Non-pigmented ciliary epithelial cell (primary cell): Measurements from ENCODE around the gene LEKR1.

Source experiments
- DNase-seq: peaks from one replicate; pipeline ENCODE4 v3.0.0-alpha.2; 2010; ENCODE audit warnings: low read depth

LEKR1 gene

DNA sequence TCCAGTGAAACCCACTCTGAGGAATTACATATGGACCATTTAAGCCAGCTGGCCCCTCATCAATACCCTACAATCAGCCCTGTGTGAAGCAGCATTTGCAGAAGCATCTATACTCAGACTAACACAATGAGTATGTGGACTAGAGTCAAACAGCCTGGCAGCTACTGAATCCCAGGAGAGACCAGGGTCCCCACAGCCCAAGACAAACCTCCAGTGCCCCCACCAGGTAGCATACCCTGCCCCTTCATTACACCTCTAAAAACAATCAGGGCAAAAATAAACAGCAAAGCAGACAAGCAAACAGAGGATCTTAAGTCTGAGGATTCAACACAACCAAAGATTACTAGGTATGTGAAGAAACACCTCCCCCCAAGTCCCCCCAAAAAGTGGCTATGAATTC is 157.4 kb downstream of the LEKR1 start:
- DNase-seq = no peak

DNA sequence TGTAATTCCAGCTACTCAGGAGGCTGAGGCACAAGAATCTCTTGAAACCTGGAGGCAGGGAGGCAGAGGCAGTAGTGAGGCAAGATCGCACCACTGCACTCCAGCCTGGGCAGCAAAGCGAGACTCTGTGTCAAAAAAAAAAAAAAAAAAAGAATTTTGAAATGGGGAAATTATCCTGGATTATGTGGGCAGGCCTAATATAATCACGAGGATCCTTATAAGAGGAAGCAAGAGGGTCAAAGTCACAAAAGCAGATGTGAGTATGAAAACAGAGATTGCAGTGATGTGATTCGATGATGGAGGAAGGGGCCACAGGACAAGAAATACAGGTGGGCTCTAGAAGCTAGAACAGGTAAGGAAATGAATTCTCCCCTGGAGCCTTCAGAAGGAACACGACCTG is 159.6 kb downstream of the LEKR1 start:
- no peak for DNase-seq

DNA sequence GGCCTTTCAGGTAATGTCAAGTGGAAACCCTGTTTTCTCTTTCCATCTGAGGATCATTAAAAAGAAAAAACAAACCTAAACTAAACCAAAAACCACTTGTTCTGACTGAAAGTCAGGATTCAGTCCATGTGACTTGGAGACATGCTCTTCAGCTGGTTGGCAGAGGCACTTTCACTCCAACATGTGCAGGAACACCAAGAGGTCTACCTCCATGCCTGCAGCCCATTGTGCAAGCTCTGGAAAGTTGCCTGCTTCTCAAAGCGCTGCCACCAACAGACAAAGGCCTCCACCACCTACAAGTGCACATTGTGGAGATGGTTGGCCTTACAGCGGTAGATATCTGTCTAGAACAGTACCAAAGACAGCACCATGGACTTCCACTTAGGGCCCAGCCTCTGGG is 161.8 kb downstream of the LEKR1 start:
- DNase-seq = no peak

DNA sequence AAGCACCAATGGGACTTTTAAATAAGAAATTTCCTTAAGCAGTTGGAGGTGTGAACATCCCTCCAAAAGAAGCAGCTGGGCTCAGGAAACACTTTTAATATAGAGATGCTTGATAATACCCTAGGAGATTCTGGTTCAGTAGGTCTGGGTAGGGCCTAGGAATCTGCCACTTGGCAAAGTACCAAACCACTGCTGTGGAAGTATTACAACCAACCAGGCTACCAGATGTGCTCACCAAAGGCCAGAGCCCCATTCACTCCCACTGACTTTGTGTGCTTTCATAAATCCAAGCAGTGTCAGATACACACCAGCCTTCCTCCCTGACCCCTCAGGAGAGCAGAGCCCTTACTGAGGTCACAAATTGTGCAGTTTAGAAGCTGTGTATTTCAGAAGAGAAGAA is 171.2 kb downstream of the LEKR1 start:
- no peak for DNase-seq

DNA sequence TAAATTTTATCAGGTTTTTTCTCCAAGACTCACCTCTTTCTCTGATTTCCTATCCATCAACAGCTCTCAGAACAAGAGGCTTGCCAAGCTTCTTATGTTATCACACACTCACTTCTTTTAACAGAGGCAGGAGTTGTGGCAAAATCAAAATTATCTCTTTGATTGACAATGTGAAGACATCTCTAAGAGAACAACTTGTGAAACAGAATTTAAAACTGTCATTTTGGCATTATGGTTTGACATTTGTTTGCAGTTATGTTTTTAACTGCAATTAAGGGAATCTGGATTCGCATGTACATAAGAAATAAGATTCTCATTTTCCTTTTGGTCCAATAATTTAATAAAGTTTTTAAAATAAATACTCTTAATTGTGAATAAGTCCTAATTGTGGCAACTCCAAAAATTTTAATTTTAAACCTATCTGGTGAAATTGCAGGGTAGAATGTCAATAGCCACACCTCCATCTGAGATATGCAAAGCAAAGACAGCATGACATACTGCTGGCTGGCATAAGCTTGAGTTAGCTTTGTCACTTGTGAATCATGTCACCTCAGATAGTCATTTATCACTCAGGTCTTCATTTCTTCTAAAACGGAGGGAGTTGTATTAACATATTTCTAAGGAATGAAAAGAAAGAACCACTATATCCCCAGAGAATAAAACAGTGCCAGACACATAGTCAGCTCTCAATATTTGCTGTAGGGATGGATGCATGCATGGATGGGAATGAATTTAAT is 175.2 kb downstream of the LEKR1 start:
- DNase-seq = no peak

DNA sequence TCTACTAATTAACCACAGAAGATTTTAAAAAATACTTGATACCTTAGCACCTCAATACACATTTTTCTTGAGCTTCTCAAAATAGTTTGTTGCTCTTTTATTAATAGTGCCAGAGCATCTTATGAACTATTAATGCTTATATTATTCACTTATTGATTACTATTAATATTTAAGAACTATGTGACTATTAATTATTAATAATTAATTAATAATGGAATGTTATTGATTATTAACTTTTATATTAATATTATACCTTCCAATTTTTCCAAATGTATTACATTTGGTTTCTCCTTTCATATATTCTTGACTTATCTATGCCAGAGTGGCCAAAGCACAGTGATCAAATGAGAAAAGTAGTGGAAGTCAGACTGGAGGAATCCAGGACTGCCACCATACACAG is 195.5 kb downstream of the LEKR1 start:
- DNase-seq = no peak

DNA sequence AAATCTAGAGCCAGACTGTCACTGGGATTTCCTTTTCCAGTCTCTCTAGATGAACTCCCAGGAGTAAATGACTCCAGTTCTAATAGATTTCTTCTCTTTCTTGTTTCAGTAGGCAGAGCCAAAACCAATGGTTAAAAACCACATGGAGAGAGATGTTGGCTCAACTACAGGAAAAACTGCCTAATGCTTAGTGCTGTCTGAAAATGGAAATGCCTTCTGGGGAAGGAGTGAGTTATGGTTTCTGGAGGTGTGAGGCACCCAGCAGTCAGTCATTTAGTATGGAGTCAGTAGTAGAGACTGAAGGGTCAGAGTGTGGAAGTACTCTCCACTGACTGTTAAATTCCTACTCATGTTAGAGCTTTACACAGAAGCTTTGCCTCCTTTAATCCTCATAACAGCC is 197.1 kb downstream of the LEKR1 start:
- DNase-seq = no peak

DNA sequence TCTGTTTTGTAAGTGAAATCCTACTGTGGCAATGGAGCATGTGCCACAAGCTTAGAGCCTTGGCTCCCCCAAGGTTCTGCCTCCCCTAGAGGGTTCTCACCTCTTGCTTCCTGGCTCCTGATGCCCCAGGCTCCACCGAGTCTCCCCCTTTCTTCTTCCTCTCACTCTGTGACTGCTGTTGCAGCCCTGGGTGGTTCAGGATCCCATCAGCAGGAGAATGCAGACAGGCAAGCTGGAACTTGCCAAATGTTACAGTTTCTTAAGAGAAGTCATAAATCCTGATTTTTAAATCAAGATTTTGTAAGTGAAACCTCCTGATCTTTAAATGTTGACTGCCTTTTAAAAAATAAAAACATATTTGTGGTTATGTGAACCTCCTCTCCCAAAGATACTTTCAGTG is 199.9 kb downstream of the LEKR1 start:
- DNase-seq = no peak

DNA sequence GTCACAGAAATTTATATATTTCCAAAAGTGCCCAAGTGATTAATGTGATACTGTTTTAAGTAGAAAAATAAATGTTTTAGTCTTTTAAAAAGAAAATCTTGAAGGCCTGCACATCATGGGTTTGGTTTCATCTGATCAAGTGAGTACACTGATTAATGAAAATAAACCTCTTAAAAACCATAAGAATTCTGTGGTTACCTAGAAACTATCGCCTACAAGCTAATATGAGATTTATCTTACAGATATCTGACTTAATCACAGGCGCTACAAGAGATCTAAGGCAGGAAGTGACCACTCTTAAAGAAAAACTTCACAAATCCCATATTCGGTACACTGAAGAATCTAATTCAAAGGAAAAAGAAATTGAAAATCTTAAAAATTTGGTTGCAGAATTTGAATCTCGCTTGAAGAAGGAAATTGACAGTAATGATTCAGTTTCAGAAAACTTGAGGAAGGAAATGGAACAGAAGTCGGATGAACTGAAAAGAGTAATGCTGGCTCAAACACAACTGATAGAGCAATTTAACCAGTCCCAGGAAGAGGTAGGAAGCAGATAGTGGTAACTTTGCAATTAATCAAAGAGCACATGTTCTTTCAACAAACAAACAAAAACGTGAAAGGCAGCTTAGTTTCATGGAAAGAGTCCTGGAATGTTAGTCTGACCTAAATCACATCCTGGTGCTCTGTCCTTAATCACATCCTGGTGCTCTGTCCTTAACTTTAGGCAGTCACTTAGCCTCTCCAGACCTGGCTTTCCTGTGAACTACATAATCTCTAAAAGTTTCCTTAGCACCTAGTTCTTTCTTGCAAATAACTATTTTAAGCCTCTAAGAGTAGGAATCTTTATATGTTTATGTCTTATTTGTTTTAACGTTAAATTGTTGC is 201.9 kb downstream of the LEKR1 start:
- DNase-seq = no peak

DNA sequence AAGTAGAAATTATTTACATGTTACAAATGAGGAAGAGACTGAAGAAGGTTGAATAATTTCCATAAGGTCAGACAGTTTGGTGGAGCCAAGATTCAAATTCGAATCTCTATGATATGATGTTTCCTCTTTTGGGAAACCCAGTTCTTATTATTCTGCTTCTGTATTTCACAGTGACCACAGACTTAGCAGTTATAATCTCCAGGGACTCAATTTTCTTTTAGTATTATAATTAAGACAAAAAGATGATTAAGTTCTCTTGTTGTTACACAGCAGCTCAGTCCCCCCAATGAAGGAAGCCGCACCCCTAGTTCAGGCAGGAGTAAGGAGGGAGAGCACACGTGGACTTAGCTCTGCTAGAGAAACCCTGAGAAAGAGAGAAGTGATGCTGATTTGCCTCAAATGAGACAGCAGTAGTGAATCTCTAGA is 203.2 kb downstream of the LEKR1 start:
- no peak for DNase-seq

DNA sequence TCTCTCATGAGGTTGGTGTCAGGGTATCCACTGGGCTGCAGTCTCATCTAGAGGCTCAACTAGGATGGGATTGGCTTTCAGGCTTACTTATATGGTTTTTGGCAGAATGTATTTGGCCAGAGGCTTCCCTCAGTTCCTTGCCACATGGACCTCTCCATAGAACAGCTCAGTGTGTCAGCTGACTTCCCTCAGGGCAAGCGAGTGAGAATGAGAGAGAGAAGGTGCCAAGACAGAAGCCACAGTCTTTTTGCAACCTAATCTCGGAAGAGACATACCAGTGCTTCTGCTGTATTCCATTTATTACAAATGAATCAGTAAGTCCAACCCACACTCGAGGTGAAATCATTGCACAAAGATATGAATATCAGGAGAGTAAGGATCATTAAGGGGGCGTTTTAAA is 204.6 kb downstream of the LEKR1 start:
- no peak for DNase-seq

DNA sequence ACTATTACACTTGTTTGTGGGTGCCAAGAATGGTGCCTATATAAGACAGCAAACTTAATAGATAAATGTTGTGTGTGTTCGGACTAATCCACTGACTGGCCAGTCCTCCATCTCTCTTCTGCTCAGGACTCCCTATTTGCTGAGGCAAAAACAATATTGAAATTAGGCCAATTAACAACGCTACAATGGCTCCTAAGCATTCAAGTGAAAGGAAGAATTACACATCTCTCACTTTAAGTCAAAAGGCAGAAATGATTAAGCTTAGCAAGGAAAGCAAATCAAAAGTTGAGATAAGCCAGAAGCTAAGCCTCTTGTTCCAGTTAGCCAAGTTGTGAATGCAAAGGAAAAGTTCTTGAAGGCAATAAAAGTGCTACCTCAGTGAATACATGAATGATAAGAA is 206.8 kb downstream of the LEKR1 start:
- DNase-seq = no peak

DNA sequence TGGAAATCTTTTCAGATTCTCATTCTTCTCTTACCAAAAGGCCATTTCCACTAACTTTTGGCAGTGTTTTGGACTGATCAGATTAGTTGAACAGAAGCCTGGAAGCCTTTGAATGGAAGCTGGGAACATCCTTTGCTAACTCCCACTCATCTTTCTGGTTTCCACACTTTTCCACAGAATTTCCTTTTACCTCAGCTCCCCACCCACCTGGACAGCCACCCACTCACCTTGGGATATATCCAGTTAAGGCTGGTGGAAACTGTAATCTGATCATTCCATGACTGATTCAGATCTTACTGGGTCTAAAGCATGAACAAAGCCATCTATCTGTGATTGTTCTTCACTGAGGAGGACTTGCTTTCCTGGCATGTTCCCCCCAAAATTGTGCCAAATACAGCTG is 214.3 kb downstream of the LEKR1 start:
- no peak for DNase-seq

DNA sequence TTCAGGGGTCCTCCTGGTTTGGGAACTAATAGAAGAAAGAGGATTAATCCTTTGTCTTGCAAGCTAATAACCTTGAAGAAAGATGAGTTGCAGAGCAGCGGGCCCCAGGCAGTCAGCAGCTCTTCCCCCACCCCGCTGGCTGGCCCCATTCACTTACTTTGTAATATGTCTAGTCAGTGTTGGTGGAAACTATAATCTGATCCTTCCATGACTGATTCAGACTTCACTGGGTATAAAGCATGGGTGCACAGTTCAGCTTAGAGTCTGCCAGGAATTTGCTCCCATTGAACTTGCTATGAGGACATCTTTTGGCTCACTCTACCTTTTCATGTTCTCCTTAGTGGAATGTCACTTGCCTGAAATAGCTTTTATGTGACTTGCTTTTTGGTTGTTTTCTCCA is 216.1 kb downstream of the LEKR1 start:
- DNase-seq = no peak

DNA sequence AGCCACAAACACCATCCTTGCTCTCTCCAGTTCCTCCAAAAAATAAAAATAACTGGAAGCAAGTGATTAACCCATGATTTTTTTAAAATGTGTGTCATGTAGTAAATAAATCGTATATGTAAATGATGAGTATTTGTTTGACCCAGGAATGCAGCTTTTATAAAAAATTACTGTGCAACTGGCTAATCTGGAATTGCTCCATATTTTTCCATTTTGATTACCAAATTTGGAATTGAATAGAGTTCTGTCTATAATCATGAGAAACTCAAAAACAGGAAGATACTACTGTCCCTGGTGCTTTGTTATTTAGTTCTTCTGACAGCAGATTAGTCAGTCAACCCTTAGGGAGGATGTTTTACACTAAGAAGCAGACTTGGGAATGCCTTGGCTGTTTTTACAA is 217.6 kb downstream of the LEKR1 start:
- no peak for DNase-seq

DNA sequence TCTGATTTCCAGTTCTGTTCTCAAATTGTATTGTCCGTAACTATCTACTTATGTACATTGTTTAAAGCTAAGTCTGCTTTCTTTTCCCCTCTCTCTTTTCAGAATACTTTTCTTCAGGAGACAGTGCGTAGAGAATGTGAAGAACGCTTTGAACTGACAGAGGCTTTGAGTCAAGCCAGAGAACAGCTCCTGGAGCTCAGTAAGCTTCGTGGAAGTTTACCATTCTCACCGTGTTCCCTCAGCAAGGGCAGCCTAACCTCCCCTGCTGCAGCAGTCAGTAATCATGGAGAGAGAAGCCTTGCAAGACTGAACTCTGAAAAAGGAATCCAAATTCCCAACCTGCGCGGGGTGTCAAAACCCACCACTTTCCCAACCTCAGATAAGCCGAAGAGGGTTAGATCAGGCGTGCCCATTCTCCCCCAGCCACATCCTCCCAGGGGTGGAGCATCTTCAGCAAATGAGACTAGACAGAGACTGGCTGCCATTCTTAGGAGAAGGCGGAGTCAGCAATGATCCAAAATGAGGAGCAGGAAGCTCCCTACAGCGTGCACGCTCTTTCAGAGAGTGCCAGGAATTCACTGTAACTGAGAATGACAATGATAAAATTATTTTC is 219.2 kb downstream of the LEKR1 start:
- no peak for DNase-seq

DNA sequence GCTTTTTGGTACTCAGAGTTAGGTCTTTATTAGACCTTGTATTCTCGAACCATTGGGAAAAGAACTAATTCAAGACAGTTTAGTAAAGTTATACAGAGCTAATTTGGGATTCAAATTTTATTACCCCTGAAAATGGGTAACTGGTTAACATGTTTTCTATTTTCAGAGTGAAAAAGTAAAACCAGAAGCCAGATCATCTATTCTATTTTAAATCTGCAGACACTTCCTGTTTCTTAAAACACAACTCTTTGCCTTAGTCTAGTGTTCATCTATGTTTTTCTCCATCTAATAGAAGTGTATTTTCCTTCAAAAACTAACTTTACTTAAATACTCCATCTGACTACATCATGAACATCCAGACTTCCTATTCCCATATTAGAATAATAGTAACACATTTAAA is 220.4 kb downstream of the LEKR1 start:
- DNase-seq = no peak

DNA sequence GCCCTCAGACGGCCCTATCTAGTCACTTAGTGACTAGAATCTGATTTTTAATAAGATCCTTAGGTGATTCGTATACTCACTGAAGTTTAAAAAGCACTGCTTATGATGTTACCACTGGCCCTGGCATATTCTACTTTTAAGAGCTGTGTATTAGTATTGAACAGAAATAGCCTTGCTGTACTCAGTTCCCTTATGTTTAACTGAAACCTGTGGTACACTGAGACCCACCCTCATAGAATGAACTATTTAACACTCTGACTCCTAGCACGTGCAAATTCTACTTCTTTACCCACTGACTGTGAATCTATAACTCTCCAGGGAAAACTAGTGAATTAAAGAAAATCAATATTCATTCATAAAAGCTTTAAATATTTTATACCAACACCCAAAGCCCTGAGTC is 224.9 kb downstream of the LEKR1 start:
- DNase-seq = no peak

DNA sequence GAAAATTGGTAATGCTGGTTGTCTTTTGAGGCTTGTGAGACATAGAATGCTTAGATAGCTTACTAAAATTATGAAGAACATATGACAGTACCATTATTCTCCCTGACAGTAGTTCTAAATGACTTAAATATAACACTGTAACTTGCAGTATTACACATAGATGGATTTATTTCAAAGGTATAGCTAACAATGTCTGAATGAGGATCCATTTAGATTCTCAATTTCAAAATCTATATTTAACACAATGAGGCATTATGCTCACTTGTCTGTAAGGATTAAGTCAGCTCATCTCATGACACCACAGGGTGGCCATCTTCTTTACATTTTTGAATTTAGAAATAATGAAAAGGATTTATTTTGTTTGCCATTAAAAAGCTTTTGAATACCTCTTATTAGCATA is 225.4 kb downstream of the LEKR1 start:
- DNase-seq = no peak

DNA sequence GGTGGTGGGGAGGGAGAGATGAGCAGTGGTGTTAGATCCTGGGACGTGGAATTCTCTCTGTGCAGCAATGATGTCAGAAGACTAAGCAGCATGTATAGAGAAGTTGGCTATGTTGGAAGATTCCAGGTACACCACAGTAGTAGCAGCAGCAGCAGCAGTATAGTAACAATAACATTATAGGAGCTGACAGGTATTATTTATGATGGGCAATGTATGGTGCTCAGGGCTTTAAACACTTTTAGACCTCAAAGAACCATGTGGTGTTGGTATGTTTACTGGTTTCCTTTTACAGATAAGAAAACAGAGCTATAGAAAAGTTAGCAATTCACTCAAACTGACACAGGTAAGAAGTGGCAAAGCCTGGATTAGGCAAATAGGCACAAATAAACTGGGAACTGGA is 229.9 kb downstream of the LEKR1 start:
- DNase-seq = no peak

DNA sequence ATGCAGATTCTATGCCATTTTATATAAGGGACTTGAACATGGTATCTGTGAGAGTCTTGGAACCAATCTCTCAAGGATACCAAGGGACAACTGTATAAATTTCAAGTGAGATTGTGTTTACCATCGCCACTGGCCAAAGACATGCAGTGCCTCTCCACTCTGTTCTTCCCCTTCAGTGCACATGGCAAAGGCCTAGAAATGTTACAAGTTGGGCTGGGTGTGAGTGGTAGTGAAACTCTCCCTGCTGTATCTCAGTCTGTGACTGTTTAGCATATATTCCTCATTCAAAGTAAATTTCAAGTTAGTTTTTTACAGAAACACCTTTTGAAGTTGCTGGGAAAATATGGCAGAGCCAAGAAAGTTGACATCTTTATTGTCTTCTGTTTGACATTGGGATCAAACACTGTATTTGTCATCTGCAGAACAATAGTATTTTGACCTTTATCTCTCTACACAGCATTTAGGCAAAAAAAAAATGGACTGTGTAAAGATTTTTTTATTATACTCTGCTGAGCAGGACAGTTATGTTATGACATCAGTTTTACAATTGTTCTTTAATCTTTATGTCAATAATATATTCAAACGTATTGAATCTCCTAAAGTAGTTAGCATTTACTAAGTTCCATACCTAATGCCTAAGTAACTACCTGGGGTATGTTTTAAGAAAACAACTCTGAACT is 232.4 kb downstream of the LEKR1 start:
- no peak for DNase-seq

DNA sequence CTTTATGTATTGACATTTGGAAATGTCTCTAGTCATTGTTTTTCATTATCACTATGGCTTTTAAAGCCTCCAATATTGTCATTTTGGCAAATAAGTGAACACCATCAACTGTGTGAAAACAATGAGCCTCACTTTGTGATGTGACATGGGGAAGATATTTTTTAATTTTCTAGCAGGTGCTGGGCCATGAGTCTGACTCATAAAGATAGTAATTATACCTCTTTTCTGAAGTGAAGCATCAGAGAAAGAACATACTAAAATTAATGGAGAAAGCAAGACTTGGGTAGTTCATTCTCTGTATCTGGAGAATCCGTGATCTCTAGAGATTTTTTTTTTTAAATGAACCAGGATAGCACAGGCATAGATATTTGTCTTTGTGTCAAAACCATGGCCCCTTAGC is 233.0 kb downstream of the LEKR1 start:
- DNase-seq = no peak

DNA sequence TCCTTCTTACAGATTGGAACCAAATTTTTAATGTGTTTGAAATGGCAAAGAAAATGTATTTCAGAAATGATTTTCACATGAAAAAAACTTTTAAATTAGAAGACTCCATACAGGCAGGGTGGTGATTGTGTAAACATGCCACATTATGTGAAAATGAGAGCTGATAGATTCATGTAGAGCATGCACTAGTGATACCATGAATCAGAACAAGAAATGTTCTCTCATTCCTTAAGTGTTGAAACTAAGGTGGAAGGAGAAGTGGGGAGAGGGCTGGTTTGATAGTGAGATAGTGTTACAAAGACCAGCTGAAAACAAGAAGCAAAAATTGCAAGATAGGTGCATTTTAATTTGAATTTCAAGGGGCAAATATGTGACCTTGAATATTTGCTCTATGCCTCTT is 233.5 kb downstream of the LEKR1 start:
- DNase-seq = no peak
